ENCODE results near the gene STN1.

Gene STN1

DNA sequence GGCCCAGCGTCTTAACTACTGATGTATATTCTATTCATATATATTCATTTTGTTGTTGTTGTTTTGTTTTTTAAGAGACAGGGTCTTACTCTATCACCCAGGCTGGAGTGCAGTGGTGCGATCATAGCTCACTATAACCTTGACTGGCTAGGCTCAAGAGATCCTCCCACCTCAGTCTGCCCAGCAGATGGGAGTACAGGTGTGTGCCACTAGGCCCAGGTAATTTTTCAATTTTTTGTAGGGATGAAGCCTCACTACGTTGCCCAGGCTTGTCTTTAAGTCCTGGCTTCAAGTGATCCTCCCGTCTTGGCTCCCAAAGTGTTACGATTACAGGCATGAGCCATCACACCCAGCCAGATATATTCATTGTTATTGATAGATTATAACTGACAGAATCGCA, 12.9 kb upstream of the STN1 start:
- H3K4me3 ChIP-seq (ENCODE audit: control insufficient read depth, low read depth, low read length) = no peak overlapping the region
- TF ChIP-seq, protein P1, sequence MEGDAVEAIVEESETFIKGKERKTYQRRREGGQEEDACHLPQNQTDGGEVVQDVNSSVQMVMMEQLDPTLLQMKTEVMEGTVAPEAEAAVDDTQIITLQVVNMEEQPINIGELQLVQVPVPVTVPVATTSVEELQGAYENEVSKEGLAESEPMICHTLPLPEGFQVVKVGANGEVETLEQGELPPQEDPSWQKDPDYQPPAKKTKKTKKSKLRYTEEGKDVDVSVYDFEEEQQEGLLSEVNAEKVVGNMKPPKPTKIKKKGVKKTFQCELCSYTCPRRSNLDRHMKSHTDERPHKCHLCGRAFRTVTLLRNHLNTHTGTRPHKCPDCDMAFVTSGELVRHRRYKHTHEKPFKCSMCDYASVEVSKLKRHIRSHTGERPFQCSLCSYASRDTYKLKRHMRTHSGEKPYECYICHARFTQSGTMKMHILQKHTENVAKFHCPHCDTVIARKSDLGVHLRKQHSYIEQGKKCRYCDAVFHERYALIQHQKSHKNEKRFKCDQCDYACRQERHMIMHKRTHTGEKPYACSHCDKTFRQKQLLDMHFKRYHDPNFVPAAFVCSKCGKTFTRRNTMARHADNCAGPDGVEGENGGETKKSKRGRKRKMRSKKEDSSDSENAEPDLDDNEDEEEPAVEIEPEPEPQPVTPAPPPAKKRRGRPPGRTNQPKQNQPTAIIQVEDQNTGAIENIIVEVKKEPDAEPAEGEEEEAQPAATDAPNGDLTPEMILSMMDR (IDR thresholded peaks at IDR 0.05; ENCODE audit: control insufficient read depth, insufficient read depth, low read depth, low read length, missing control alignments) = no peak
- no peak for DNase-seq (ENCODE audit: low read depth)

DNA sequence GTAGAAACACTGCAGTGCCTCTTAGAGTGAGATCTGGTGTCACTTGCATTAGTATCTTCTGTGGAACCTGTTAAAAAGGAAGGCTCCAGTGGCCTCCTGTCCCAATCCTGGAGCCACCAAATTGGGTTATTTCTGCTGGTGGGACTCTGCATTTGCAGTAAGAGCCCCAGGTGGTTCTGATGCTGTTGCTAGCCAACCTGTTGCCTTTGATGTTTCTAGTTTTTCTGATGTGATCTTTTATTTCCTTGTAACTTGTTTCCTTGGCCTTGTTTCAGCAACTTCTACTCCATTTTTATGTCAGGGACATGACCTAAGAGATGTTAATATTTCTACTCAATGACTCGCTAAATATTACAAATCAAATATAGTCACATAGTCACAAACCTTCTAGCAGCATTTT, 12.5 kb upstream of the STN1 start:
- H3K4me3 ChIP-seq (ENCODE audit: control insufficient read depth, low read depth, low read length) = no peak overlapping the region
- no peak for DNase-seq (ENCODE audit: low read depth)
- TF ChIP-seq, protein P1 (IDR thresholded peaks at IDR 0.05; ENCODE audit: control insufficient read depth, insufficient read depth, low read depth, low read length, missing control alignments) = no peak

DNA sequence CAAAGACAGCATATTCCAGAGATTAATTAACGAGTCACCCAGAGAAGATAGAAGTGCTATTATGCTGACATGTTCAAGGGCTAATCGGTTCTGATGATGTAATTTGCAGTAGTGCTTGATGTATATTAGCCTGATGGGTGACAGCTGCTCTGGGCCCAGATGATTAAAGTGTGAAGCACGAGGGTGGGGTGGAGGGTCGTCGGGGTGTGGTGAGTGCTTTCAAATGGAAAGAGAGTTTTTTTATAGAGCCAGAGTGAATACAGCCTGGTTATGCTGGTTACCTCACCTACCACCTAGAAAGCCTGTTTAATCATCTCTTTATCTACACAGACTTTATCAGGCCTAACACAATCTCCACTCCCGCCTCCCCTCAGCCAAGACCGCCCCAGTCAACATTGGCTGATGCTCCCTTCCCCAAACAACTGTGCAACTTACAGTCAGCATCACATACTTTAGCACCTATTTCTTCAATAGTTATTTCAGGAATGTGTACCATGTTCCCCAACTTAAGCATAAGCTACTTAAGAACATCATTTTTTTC, 11.5 kb upstream of the STN1 start:
- TF ChIP-seq, protein P1 (IDR thresholded peaks at IDR 0.05; ENCODE audit: control insufficient read depth, insufficient read depth, low read depth, low read length, missing control alignments) = no peak
- no peak for DNase-seq (ENCODE audit: low read depth)
- H3K4me3 ChIP-seq (ENCODE audit: control insufficient read depth, low read depth, low read length) = no peak overlapping the region

DNA sequence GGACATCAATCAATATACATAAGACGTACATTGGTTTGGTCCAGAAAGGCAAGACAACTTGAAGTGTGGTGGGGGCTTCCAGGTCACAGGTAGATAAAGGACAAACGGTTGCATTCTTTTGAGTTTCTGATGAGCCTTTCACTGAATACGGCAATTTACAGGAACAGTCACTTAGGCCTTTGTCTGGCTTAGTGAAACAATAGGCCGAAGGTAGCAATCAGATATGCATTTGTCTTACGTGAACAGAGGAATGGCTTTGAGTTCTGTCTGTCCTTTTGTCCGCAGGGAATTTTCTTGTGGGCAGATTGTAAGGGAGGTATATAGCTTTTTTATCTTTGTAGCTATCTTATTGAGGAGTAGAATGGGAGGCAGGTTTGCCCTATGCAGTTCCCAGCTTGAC, 10.8 kb upstream of the STN1 start:
- no peak for DNase-seq (ENCODE audit: low read depth)
- no peak overlapping the region for H3K4me3 ChIP-seq (ENCODE audit: control insufficient read depth, low read depth, low read length)
- TF ChIP-seq, protein P1 (IDR thresholded peaks at IDR 0.05; ENCODE audit: control insufficient read depth, insufficient read depth, low read depth, low read length, missing control alignments) = no peak

DNA sequence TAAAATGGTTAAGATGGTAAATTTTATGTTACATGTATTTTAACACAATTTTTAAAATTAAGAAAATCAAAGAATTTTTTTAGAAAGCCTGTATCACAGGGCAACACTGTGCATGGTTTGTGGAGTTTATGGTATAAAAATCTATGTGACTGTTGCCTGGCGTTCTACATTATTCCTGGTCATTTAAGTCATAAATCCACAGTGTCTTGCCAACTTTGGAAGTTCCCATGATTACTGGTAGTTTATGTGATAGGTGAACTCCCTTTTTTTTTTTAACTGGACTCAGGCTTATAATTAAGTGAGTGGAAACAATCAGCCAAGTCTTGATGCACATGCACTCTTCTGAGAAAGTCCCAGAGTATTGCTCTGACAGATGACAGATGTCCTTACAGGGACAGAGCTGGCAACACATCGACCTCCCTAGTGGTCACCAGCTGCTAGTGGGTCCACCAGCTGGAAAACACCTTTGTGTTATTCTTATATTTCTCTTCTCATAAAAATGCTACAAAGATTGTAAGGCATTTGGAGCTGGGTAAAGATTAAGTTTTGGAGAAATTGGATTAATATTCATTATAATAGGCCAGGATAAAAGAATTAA, 8.8 kb upstream of the STN1 start:
- DNase-seq (ENCODE audit: low read depth) = no peak
- H3K4me3 ChIP-seq (ENCODE audit: control insufficient read depth, low read depth, low read length) = no peak overlapping the region
- TF ChIP-seq, protein P1 (IDR thresholded peaks at IDR 0.05; ENCODE audit: control insufficient read depth, insufficient read depth, low read depth, low read length, missing control alignments) = no peak

DNA sequence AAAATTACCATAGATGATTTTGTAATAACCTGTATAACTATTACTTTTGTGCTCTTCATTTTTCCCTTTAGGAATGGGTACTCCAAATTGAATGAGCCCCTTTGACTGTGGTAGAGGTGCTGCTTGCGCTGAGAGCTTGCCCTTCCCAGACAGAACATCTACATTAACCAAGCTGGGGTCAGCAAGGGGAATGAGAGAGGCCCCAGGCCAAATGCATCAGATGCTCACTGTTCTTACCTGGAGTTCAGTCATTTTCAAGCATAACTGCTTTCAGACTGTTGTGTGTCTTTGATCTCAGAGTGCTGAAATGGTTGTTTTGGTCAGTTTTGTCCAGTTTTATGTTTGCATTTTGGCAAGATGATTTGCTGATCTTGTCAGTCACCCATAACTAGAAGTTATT, 7.6 kb upstream of the STN1 start:
- H3K4me3 ChIP-seq (ENCODE audit: control insufficient read depth, low read depth, low read length) = no peak overlapping the region
- no peak for DNase-seq (ENCODE audit: low read depth)
- TF ChIP-seq, protein P1 (IDR thresholded peaks at IDR 0.05; ENCODE audit: control insufficient read depth, insufficient read depth, low read depth, low read length, missing control alignments) = no peak
